GM19372 (cell line): Measurements from ENCODE around the gene MYO15A.

Experiments used
- ATAC-seq: cut with Tn5 transposase; IDR thresholded peaks from one replicate; pipeline ENCODE4 v1.9.1; 2021; ENCODE audit warnings: mild to moderate bottlenecking, low read depth, moderate library complexity; ENCODE audit not compliant: unreplicated experiment

The MYO15A gene

DNA sequence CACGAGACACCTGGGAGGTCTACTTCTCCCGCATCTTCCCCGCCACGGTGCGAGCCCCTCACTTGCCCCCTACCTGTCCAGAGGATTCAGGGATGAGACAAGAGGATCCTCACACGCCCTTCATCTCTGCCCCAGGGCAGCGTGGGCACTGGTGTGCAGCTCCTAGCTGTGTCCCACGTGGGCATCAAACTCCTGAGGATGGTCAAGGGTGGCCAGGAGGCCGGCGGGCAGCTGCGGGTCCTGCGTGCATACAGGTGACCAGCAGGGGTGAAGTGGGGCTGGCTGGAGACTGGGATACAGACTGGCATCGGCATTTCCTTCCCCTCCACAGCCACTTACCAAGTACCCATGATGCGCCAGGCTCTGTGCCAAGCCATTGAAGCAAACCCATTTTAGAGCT lies 46.6 kb downstream of the MYO15A start:
- no peak for ATAC-seq

DNA sequence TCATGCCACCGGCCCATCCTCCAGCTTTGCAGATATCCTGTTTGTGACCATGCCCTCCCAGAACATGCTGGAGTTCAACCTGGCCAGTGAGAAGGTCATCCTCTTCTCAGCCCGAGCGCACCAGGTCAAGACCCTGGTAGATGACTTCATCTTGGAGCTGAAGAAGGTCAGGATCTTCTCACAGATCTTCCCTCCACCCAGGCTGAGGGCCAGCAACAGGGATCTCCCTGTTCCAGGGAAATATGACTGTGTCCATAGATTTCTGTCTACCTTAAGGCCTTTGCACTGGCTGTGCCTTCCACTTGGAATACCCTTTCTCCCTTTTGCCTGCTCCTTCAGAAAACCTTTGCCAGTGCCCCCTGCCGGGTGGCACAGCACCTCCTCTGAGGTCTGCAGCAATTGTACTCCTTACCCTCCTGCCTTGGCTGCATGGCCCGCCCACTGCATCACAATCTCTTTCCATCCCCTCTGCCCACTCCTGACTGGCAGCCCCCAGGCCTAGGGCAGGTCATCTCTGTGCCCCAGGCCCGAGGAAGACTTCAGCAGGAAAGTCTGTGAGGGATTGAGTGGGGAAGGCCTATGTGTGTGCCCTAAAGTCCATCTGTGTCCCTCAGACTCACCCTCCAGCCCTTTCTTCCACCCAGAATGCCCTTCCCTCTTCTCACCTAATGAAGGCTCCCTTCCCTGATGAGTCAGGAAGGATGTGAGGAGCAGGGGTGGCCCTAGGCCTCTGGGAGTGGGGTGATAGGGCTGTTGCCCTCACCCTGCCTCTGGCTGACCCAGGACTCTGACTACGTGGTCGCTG lies 47.8 kb downstream of the MYO15A start:
- no peak for ATAC-seq

DNA sequence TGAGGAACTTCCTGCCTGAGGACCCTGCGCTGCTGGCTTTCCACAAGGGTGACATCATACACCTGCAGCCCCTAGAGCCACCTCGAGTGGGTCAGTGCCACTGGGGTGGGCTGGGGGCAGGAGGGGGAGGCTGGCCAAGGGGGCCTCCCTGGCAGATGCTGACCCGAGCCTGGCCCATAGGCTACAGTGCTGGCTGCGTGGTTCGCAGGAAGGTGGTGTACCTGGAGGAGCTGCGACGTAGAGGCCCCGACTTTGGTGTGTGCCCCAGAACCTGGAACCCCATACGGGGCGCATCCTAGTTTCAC lies 48.4 kb downstream of the MYO15A start:
- no peak for ATAC-seq

DNA sequence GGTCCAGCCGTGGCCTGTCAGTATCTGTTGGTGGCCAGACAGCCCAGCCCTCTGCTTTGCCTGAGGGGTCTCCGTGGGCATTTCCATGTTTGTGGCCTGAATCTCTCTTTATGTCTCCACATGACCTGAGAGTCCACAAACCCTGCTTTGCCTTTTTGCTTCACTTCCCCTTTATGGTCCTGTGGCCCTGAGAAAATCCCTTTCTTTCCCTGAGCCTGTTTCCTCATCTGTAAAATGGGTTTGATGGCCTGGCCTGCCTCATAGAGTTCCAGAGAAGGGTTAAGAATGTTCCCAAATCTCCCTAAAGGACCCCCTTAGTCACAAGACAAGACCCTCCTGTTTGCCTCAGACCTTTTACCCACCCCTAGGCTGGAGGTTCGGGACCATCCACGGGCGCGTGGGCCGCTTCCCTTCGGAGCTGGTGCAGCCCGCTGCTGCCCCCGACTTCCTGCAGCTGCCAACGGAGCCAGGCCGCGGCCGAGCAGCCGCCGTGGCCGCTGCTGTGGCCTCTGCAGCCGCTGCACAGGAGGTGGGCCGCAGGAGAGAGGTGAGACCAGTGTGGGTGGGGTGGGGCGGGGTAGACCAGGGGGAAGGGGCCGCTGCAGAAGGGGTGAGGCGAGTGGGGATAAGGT lies 48.9 kb downstream of the MYO15A start:
- no peak for ATAC-seq

DNA sequence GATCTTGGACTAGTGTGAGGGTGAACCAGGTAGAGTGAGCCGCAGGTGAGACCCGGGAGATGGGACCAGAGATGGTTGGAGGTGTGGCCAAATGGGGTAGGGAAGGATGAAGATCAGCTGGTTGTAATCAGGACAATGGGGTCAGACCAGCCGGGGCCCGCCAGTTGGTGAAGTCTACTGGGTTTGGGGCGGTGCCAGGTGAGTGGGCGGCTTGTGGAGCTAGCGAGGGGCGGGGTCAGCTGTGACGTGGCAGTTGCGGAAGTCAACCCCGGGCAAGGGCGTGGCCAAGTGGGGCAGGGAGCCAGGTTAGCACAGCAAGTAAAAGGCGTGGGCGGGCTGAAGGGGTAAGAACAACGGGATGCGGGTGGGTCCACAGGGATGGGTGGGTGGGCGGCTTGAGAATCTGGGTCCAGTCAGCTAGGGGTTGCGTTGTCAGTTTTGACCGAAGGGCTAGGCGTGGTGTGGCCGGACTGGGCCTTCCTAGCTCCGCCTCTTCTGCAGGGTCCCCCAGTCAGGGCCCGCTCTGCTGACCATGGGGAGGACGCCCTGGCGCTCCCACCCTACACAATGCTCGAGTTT lies 49.6 kb downstream of the MYO15A start:
- peak; percentile 38 for ATAC-seq

DNA sequence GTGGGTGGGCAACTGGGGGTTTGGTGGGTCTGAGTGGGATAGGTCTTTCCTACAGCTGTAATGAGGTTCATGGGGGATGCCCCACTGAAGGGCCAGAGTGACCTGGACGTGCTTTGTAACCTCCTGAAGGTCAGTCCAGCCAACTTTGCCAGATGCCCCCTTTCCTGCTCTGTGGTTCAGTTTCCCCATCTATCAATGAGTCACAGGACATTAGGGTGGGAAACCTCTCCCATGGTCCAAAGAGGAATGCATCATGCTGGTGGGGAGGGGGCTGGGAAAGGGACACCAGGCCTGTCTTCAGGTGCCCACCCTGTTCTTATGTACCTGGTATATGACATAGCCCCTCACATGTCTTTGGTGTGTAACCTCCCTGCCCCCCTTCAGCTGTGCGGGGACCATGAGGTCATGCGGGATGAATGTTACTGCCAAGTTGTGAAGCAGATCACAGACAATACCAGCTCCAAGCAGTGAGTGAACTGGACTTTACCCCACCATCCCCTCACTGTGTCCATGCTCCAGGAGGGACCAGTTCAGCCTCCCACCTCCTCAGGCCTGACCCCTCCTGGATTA lies 51.1 kb downstream of the MYO15A start:
- no peak for ATAC-seq

DNA sequence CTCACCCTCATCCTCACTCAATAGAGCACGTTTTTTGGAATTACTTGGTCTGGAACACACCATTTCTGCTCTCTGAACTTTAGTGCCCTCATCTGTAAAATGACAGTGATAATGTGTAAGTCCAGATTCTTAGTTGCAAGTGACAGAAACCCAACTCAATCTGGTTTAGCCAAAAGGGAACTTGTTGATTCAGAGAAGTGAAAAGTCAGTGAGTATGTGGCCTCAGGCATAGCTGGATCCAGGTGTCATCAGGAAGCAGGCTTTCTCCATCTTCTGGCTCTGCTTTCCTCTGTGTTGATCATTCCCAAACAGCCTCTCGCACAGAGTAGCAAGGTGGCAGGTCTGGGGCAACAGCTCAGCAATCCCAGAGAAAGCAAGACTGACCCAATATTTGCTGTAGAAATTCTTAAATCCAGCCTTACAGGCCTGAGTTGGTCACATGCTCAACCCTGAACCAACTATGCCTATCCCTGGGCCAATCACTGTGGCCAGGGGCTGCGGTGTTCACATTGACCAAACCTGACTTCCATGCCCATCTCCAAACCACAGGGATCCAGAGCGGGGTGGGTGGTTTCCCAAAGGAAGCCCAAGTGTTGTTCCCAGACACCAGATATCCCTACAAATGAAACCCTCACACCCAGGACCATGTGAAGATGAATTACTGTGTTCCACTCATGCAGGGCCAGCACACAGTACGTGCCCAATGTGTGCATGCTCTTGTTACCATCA lies 51.7 kb downstream of the MYO15A start:
- no peak for ATAC-seq

DNA sequence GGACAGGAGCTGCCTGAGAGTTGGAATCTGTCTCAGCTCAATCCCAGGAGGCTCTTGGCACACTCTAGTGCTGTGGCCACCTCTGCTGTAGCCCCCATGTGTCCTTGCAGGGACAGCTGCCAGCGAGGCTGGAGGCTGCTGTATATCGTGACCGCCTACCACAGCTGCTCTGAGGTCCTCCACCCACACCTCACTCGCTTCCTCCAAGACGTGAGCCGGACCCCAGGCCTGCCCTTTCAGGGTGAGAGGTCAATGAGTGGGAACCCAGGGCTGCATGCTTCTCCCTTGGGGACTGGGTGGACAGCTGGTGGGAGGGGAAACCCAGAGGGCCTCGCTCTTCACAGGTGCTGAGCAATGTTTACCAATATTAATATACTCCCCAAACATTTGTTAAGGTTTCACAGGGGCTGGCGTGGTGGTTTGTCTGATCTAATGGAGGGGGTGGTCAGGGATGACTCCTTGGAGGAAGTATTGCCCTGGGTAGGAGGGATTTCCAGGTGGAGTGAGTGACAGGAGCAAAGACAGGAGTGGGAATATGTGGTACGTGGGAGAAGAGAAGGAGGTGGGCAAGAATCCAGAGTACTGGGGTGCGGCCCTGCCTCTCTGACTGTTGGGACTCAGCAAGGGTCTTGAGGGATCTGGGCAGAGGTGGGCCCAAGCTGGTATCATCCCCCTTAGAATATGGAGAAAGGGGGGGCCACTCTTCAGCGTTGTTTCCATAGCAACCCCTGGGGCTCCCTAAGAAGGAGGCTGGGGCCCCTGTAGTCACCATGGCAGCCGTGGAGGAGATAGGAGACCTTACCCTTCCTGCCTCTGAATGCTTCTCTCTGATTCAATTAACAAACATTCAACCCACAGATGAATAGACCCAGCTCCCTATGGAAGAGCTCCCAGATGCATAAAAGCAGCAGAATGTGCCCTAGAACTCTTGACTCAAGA lies 52.9 kb downstream of the MYO15A start:
- peak; percentile 66 for ATAC-seq

DNA sequence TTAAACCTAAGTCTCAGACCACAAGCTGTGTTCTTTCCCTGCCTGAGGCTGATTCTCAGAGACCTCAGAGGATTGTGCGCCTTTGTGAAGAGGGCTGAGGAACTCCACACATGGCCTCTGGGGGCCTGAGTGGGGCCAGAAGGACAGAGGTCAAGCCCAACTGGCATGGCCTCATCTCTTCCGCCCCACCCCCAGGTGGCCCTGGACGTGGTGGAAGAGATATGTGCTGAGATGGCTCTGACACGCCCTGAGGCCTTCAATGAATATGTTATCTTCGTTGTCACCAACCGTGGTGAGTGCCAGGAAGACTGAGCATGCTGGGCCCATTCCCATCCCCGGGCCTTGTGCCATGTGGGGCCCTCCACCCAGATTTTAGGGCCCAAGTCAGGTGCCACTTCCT lies 55.0 kb downstream of the MYO15A start:
- no peak for ATAC-seq

DNA sequence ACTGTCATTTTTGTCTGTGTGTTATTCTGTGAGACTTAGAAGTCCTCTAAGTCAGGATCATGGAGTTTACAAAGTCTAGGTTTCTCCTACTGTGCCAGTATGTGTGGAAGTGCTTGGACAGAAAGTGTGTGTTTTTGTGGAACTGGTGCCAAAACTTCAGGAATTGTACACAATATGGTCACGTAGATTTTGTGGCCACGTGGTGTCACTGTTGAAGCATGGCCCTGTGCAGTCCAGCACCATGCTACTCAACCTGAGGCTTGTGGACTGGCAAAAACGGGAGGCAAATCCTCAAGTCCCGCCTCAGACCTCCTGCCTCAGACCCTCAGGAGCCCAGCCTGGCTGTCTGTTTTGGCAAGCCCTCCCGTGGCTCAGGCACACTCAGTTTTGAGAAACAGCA lies 58.3 kb downstream of the MYO15A start:
- ATAC-seq: no peak

DNA sequence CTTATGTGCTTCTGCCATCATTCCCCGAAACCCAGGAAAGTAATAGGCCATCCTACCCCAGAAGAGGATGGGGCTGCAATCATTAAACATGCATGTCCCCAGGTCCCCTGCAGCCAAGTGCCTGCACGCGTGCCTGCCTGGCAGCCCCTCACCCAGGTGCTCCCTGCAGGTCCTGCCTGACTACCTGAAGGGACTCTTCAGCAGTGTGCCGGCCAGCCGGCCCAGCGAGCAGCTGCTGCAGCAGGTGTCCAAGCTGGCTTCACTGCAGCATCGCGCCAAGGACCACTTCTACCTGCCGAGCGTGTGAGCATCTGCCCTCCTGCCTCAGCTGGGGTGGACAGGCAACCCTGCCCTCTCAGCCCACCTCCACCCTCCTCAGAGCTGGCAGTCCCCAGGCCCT lies 58.9 kb downstream of the MYO15A start:
- no peak for ATAC-seq

DNA sequence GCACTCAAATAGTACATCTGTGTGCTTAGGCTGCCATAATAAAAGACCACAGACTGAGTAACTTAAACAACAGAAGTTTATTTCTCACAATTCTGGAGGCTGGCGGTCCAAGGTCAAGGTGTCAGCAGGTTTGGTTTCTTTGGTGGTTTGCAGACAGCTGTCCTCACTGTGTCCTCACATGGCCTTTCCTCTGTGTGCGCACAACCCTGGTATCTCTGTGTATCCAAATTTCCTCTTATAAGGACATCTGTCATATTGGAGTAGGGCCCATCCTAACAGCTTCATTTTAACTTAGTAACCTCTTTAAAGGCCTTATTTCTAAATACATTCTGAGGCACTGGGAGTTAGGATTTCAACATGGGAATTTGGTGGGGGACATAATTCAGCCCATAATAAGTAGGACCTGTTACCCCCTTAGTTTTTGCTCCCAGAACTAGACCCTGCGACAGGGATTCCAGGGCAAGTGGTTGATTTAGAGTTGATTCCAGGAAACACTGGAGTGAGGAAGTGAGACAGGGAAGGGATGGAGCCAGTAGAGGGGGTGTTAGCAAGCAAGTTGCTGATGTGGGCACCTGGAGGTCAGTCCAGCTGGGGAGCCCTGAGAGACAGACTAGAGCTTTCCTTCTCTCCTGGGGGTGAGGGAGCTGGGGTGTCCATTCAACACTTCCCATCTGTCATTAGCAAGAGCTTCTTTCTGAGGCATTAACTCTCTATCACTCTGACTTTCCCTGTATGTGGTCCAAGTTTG lies 64.1 kb downstream of the MYO15A start:
- no peak for ATAC-seq

DNA sequence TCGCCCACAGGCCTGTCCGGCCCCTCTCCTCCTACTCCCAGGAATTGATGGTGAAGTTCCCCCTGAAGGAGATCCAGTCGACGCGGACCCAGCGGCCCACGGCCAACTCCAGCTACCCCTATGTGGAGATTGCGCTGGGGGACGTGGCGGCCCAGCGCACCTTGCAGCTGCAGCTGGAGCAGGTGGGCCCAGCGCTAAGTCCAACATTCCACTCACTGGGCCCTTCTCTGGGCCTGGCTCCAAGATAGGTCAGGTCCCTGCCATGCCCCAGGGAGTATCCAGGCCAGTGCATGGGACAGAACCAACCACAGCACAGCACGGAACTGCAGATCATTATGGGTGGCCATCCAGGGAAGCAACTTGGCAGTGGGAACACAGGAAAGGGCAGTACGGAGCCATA lies 65.2 kb downstream of the MYO15A start:
- no peak for ATAC-seq

DNA sequence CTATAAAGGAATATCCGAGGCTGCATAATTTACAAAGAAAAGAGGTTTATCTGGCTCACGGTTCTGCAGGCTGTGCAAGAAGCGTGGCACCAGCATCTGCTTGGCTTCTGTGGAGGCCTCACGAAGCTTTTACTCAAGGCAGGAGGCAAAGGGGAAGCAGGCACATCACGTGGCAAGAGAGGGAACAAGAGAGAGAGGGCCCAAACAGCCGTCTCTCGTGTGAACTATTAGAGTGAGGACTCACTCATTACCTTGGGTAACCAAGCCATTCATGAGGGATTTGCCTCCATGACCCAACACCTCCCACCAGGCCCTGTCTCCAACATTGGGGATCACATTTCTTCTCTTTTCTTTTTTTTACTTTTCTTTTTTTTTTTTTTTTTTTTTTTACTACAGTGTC lies 67.6 kb downstream of the MYO15A start:
- ATAC-seq: no peak

DNA sequence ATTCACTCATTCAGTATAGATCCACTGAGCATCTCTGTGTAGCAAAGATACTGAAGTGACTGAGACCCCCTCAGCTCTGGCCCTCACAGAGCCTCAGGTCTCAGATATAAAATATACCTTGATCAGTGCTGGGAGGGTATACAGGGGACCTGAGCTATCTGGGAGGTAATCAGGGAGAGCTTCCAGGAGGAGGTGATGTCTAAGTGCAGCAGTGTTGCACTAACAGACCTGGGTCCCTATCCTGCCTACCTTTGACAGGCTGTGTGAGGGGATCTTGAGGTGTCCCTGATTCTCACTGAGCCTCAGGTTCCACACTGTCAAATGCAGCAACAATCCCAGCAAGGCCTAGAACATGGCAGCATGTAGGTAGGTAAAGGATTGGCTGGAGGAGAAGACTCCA lies 68.6 kb downstream of the MYO15A start:
- no peak for ATAC-seq

DNA sequence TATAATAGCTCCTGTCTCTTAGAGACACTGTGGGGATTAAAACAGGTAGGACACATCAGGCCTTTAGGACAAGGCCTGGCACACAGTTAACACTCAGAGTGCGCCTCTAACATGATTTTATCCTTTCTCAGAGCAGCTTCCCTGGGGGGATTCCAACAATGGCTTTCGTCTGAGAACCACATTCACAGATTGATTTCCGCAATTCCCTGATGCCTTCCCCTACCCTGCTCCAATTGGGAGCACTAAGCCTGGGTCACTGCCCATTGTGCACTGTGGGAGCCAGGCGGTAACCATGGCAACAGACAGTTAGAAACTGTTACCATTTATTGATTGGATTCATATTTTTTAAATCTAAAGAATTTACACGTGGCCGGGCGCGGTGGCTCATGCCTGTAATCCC lies 69.2 kb downstream of the MYO15A start:
- no peak for ATAC-seq

DNA sequence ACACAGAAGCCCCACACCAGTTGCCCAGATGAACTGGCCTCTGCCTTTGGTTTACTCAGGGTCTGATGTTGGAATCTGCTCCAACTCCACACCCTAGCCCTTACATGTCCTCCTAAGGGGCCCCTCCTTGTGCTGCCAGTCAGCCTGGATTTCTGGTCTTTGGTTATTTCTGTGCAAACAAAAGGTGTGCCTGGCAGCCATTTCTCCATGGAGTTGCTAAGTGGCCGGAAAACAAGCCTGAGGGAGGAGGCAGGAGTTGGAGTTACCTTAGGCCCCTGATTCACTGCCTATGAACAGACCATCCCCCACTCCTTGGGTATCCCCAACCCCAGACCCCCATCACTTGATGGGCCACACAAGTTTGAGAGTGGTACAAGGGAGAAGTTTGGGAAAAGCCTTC lies 70.6 kb downstream of the MYO15A start:
- ATAC-seq: no peak

DNA sequence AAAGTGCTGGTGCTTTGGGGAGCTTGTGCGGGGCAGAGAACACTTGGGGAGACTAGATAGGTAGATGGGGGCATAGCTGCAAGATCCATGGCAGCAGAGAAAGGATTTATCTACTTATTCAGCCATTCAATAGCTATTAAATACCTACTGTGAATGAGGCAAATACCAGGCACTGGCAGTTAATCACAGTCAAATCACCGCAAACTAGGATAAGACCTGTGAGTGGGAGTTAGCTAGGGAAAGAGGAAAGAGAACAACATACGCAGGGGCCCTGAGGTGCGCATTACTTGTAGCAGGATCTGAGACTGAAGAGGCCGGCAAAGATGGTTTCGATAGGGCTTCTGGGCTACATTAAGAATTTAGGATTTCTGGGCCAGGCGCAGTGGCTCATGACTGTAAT lies 71.2 kb downstream of the MYO15A start:
- no peak for ATAC-seq

DNA sequence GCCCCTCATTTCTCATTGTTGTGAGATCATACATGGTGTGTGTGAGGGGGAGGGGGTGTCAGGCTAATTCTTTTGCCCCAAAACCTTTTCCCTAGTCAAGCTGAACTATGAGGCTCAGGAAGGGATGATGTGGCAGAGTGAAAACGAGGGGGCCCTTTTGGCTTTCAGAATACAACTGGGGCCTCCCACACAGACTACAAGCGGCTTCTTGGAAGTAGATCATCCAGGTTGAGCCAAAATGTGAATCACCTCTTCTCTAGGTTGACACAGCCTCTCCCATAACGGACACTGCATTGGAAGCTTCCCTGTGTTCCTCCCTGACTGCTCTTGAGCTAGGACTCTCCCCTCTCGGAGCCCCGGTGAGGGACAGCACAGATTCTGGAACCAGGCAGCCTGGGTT lies 72.8 kb downstream of the MYO15A start:
- no peak for ATAC-seq
